ENCODE results near the gene KCNK7.
A peak's percentile ranks its signal among the peaks of the same experiment; 100 is the strongest.

KCNK7 gene

GRCh38 chr11:65625628-65626342, 30.2 kb upstream of the KCNK7 start:
- no peak for DNase-seq

- no peak for DNase-seq
These were observed 29.5 kb upstream of the KCNK7 start for GRCh38 chr11:65624931-65625627.

- no peak for DNase-seq
These were observed 28.4 kb upstream of the KCNK7 start for GRCh38 chr11:65623852-65624616.

GRCh38 chr11:65623177-65623576, 27.6 kb upstream of the KCNK7 start:
- DNase-seq = no peak

GRCh38 chr11:65622011-65622410, 26.4 kb upstream of the KCNK7 start:
- no peak for DNase-seq

- DNase-seq = no peak
These were observed 25.9 kb upstream of the KCNK7 start for GRCh38 chr11:65621460-65621859.

GRCh38 chr11:65620666-65621065, 25.1 kb upstream of the KCNK7 start:
- no peak for DNase-seq

GRCh38 chr11:65619281-65619928, 23.8 kb upstream of the KCNK7 start:
- no peak for DNase-seq

GRCh38 chr11:65618763-65619162, 23.2 kb upstream of the KCNK7 start:
- DNase-seq = no peak

GRCh38 chr11:65617990-65618751, 22.6 kb upstream of the KCNK7 start:
- DNase-seq = no peak

GRCh38 chr11:65617136-65617850, 21.7 kb upstream of the KCNK7 start:
- DNase-seq = no peak

GRCh38 chr11:65616575-65617001, 21.0 kb upstream of the KCNK7 start:
- DNase-seq = no peak

GRCh38 chr11:65615950-65616574, 20.5 kb upstream of the KCNK7 start:
- DNase-seq = no peak

- DNase-seq = peak; percentile 100
These were observed 19.8 kb upstream of the KCNK7 start, which contains the start of gene PCNX3 for GRCh38 chr11:65615229-65615949. TSS of gene PCNX3 (plus strand) at chr11:65615776. CDS start at chr11:65616312, 536 bp downstream.

- DNase-seq = no peak
These were observed 17.7 kb upstream of the KCNK7 start for GRCh38 chr11:65613091-65613928.

- no peak for DNase-seq
These were observed 17.1 kb upstream of the KCNK7 start for GRCh38 chr11:65612691-65613090.

- no peak for DNase-seq
These were observed 16.4 kb upstream of the KCNK7 start for GRCh38 chr11:65611758-65612603.

GRCh38 chr11:65611028-65611757, 15.6 kb upstream of the KCNK7 start:
- DNase-seq = no peak

Data from NCI-H1417 treated with DMSO at 0.1 percent for 48 hours (cell line).